ENCODE results near the gene GUF1.

DNA sequence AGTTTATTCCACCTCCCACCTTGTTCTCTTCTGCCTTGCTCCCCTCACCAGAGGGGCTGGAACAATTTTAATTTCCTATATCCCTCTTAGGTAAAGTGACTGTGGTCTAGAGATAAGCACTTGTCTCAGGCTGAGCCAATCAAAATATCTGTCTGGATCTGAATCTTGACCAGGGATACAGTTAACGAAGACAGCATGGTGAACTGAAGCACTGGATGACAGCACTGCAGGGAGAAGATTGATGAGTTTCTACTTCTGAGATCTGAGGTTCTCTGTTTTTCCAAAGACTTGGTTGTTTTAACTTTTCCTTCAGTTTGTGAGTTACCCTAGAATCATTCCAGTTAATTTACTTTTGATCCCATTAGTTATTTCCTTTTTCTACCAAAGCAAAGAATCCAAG, 34.9 kb downstream of the GUF1 start:
- TF ChIP-seq FOXA1 (IDR thresholded peaks at IDR 0.05) (no peak), FOXK2 (IDR thresholded peaks at IDR 0.05) (no peak), SUZ12 (IDR thresholded peaks at IDR 0.05) (no peak), ARNT (IDR thresholded peaks at IDR 0.05) (no peak), SP1 (IDR thresholded peaks at IDR 0.05) (no peak), FOXM1 (IDR thresholded peaks at IDR 0.05; ENCODE audit: borderline replicate concordance) (no peak), TARDBP (IDR thresholded peaks at IDR 0.05) (no peak), NFRKB (IDR thresholded peaks at IDR 0.05) (no peak), ZNF384 (IDR thresholded peaks at IDR 0.05) (no peak), ELF4 (IDR thresholded peaks at IDR 0.05) (no peak), BHLHE40 (IDR thresholded peaks at IDR 0.05; ENCODE audit: borderline replicate concordance) (no peak), CTBP1 (IDR thresholded peaks at IDR 0.05; ENCODE audit: borderline replicate concordance) (no peak)
- TF ChIP-seq, protein P1, sequence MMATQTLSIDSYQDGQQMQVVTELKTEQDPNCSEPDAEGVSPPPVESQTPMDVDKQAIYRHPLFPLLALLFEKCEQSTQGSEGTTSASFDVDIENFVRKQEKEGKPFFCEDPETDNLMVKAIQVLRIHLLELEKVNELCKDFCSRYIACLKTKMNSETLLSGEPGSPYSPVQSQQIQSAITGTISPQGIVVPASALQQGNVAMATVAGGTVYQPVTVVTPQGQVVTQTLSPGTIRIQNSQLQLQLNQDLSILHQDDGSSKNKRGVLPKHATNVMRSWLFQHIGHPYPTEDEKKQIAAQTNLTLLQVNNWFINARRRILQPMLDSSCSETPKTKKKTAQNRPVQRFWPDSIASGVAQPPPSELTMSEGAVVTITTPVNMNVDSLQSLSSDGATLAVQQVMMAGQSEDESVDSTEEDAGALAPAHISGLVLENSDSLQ (IDR thresholded peaks at IDR 0.05) = no peak

All from HEK293T (cell line).